Heart left ventricle (tissue), 13 donors: ENCODE results near the gene LRP1.

ENCODE experiments used
- POLR2A ChIP-seq, 2 donors: fragments of 450-650 bp; IDR thresholded peaks; one replicate each; pipeline ENCODE4 v1.6.1; 2017; ENCODE audit warnings: antibody characterized with exemption in 2 of 2, mild to moderate bottlenecking in 2 of 2, moderate library complexity in 2 of 2
- TF ChIP-seq, protein P1 (sequence below), 12 donors: fragments of 200-600 bp; sonication (generic) in 4 of 12; IDR thresholded peaks; one replicate each; pipeline versions ENCODE4 v1.5.0 to v1.8.0; 2018 to 2022; ENCODE audit warnings: antibody characterized with exemption in 12 of 12, mild to moderate bottlenecking in 5 of 12
- donor health status: ischemic (EF 13 %, LVEDD 7.1; RV severe dilation, severe dysfunction).
- donor health status: DM: no; HTN: yes; CAD: no.
- donor health status: DM: no; HTN: no; CAD: no.
- donor health status: ischemic (EF 25% LVEDD 6.9; RV normal size, moderate dysfunction).
- donor health status: ischemic (EF 25% LVEDD 5.7; RV mildly dilated, moderate dysfunction).
- donor health status: ischemic (EF 35%, LVEDD 5.7; RV mildly dilated, moderate dysfunction).
- donor health status: nonischemic (EF 11% LVEDD 7.7; RV severe dilation, severe dysfunction).
- donor health status: DM: yes; HTN: yes; CAD: no.
- donor health status: PGD.
- donor health status: ischemic (EF 29% LVEDD 5.4; RV normal size, mild dysfunction).
- donor health status: nonischemic (EF 23%, LVEDD 6.1; RV moderate dilation, normal function).

GRCh38 chr12:57090490-57090889 is 37.8 kb upstream of the LRP1 start:
- TF ChIP-seq, protein P1, sequence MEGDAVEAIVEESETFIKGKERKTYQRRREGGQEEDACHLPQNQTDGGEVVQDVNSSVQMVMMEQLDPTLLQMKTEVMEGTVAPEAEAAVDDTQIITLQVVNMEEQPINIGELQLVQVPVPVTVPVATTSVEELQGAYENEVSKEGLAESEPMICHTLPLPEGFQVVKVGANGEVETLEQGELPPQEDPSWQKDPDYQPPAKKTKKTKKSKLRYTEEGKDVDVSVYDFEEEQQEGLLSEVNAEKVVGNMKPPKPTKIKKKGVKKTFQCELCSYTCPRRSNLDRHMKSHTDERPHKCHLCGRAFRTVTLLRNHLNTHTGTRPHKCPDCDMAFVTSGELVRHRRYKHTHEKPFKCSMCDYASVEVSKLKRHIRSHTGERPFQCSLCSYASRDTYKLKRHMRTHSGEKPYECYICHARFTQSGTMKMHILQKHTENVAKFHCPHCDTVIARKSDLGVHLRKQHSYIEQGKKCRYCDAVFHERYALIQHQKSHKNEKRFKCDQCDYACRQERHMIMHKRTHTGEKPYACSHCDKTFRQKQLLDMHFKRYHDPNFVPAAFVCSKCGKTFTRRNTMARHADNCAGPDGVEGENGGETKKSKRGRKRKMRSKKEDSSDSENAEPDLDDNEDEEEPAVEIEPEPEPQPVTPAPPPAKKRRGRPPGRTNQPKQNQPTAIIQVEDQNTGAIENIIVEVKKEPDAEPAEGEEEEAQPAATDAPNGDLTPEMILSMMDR (IDR thresholded peaks at IDR 0.05): no peak
- no peak for TF ChIP-seq POLR2A (IDR thresholded peaks at IDR 0.05)
